ENCODE results near the gene RPL21.

The RPL21 gene

GRCh38 chr13:27258637-27259386 is 7.5 kb downstream of the RPL21 start:
- DNase-seq (ENCODE audit: low read depth): no peak

GRCh38 chr13:27259831-27260230 is 8.5 kb downstream of the RPL21 start:
- no peak for DNase-seq (ENCODE audit: low read depth)

- DNase-seq (ENCODE audit: low read depth): no peak
Observed at GRCh38 chr13:27261396-27261795, 10.0 kb downstream of the RPL21 start.

GRCh38 chr13:27263438-27263837 is 12.1 kb downstream of the RPL21 start:
- no peak for DNase-seq (ENCODE audit: low read depth)

- no peak for DNase-seq (ENCODE audit: low read depth)
Observed at GRCh38 chr13:27264181-27264580, 12.8 kb downstream of the RPL21 start.

GRCh38 chr13:27264648-27265047 is 13.3 kb downstream of the RPL21 start:
- no peak for DNase-seq (ENCODE audit: low read depth)

- DNase-seq (ENCODE audit: low read depth): no peak
Observed at GRCh38 chr13:27266917-27267316, 15.6 kb downstream of the RPL21 start.

GRCh38 chr13:27267596-27267995 is 16.2 kb downstream of the RPL21 start:
- DNase-seq (ENCODE audit: low read depth): no peak

GRCh38 chr13:27269114-27269665 is 17.8 kb downstream of the RPL21 start:
- no peak for DNase-seq (ENCODE audit: low read depth)

- DNase-seq (ENCODE audit: low read depth): peak; percentile 62
Observed at GRCh38 chr13:27270594-27271520, 19.5 kb downstream of the RPL21 start, which contains the start of gene RASL11A. RASL11A (plus strand) TSS chr13:27270830; CDS start chr13:27270945, 115 bp downstream.

- DNase-seq (ENCODE audit: low read depth): no peak
Observed at GRCh38 chr13:27271570-27272096, 20.3 kb downstream of the RPL21 start.

- DNase-seq (ENCODE audit: low read depth): no peak
Observed at GRCh38 chr13:27273658-27274425, 22.5 kb downstream of the RPL21 start.

- no peak for DNase-seq (ENCODE audit: low read depth)
Observed at GRCh38 chr13:27274631-27275030, 23.3 kb downstream of the RPL21 start.

- no peak for DNase-seq (ENCODE audit: low read depth)
Observed at GRCh38 chr13:27276188-27276587, 24.8 kb downstream of the RPL21 start.

- DNase-seq (ENCODE audit: low read depth): no peak
Observed at GRCh38 chr13:27279506-27279905, 28.1 kb downstream of the RPL21 start.

GRCh38 chr13:27280009-27280656 is 28.8 kb downstream of the RPL21 start:
- DNase-seq (ENCODE audit: low read depth): no peak

- DNase-seq (ENCODE audit: low read depth): no peak
Observed at GRCh38 chr13:27280841-27281240, 29.5 kb downstream of the RPL21 start.

GRCh38 chr13:27281420-27281819 is 30.1 kb downstream of the RPL21 start:
- DNase-seq (ENCODE audit: low read depth): no peak

- DNase-seq (ENCODE audit: low read depth): no peak
Observed at GRCh38 chr13:27283906-27284493, 32.6 kb downstream of the RPL21 start.

GRCh38 chr13:27288392-27288791 is 37.0 kb downstream of the RPL21 start:
- no peak for DNase-seq (ENCODE audit: low read depth)
